ENCODE measurements around the gene OR4N5.

GRCh38 chr14:20176330-20176729 is 37.7 kb downstream of the OR4N5 start:
- TF ChIP-seq CTCF (IDR thresholded peaks at IDR 0.05) (no peak), POLR2A (IDR thresholded peaks at IDR 0.05) (no peak), POLR2AphosphoS5 (IDR thresholded peaks at IDR 0.05) (no peak), EP300 (IDR thresholded peaks at IDR 0.05) (no peak)

All from gastroesophageal sphincter (tissue), 3 donors.